ENCODE measurements around the gene TSEN34.
"Not testable (repeated sequence)": the region's sequence is repeated elsewhere in the genome, so short reads cannot be mapped to it uniquely, and the experiment has no call there.

TSEN34 gene

DNA sequence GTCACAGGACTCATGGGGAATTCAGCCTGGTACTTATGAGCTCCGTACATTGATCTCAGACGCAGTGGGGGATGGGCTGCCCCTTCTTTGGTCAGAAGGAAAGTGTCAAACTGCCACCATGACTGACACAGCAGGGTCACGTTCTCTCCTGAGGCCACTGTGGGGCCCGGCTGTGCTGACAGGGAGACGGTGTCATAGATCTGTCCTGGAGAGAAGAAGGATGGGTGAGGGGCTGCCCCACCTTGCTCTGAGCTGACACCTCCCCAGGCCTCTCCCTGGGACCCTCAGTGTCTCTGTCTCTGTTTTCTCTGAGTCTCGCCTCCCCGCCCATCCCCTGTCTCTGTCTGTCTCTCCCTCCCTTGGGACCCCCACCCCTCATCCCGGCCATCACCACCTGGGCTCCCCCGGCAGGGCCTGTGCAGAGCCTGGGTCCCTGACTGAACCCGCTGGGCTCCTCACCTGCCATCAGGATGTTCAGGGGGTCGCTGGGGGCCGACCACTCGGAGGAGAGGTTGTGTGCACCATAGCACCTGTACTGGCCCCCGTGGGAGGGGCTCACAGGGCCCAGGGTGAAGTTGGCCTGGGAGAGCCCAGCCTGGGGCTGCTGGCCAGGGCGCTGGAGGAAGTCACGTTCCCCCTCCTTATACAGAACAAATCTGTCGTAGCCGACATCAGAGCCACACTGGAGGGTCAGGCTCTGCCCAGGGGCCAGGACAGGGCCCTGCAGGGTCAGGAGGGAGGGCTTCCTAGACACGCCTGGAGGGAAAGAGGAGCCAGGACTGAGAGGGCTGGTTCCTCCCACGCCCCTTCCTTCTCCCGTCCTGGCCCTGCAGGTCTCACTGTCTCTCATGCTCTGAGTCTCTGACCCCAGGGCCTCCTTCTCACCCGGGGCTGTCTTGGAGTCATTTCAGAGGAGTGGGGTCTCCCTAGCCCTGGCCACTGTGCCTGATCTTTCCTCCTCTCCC is 49.5 kb downstream of the TSEN34 start:
- not testable (repeated sequence) for DNase-seq

DNA sequence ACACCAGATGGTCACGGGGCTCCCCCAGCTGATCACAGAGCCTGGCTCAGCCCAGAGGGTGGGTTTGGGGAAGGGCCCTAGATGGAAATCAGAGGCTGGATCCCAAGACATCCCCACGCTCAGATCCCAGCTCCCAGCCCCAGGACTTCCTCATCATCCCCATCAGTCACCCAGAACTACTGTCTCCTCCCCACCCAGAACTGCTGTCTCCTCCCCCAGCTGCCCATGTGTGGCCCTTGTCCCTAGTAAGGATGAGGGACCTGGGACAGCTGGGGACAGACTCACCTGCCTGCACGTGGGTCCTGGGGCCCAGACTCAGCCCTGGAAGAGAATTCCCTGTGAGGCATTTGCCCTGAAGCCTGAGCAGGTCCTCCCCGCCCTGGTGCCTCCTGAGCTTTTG is 51.1 kb downstream of the TSEN34 start:
- not testable (repeated sequence) for DNase-seq

DNA sequence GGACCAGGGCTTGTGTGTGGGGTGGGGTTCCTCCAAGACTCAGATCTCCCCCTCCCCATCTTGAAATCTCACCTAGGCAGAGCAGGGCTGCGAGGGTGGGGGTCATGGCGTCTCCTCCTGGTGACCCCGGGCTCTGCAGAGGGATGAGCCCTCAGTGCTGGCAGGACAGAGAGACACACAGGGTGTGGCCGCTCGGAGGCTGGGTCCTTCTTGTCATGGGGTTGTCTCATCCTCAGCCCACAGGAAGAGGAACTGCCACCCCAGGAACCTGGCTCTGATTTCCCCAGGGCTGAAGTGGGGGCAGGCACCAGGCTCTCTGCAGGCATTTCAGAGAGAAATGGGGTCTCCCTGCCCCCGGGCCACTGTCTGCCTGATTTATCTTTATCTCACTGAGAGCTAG is 51.5 kb downstream of the TSEN34 start, which contains the start of gene LILRA6:
Gene LILRA6, minus strand, starts transcription at position 145 of the 400 bp plus-strand sequence.
- DNase-seq = not testable (repeated sequence)

DNA sequence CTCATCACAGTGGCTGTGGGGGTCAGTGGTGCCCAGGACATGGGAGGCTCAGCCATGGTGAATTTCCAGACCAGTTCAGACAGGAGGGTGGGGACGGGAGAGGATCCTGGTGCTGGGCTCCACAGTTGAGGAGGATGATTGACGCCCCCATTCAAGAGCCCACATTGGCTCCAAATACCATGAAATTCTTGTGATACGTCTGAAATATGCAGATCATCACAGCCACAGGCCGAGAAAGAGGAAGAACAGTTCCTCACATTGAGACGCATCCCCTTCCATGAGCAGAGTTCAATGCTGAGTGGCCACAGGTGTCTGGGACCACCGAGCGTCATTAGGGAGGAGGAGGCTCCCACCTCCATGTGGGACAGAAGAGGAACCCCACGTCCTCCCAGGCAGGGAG is 52.7 kb downstream of the TSEN34 start:
- not testable (repeated sequence) for DNase-seq

Measured in activated effector memory CD4-positive, alpha-beta T cell treated with anti-CD3 and anti-CD28 coated beads, Interleukin-2, amount 50 U/mL, for 16 hours (primary cell).